H9 (cell line): Measurements from ENCODE around the gene CCIN. TPM values are rescaled to one million over a fixed set of nuclear protein-coding genes. Genes with fewer than 3 reads are reported as not detected.

Source experiments
- DNase-seq: peaks from one replicate; pipeline ENCODE4 v3.0.0-alpha.2; 2017
- H2AFZ ChIP-seq: one replicate; pipeline ENCODE4 v1.6.1; 2013; ENCODE audit warnings: mild to moderate bottlenecking, low read length, control low read depth, moderate library complexity
- H2AK5ac ChIP-seq: 2 replicates; pipeline ENCODE4 v1.6.1; 2013; ENCODE audit warnings: low read length, control low read depth, mixed read lengths; ENCODE audit not compliant: insufficient read length
- H2BK120ac ChIP-seq: one replicate; pipeline ENCODE4 v1.6.1; 2013; ENCODE audit warnings: low read depth, mild to moderate bottlenecking, low read length, control low read depth, inconsistent platforms; ENCODE audit not compliant: poor library complexity, severe bottlenecking
- H2BK12ac ChIP-seq: 2 replicates; pipeline ENCODE4 v1.6.1; 2013; ENCODE audit warnings: low read length, control low read depth, mixed read lengths, low read depth; ENCODE audit not compliant: insufficient read length
- H2BK15ac ChIP-seq: 2 replicates; pipeline ENCODE4 v1.6.1; 2013; ENCODE audit warnings: low read depth, low read length, control low read depth
- H2BK20ac ChIP-seq: one replicate; pipeline ENCODE4 v1.6.1; 2013; ENCODE audit warnings: low read depth, mild to moderate bottlenecking, low read length, control low read depth, inconsistent platforms; ENCODE audit not compliant: poor library complexity, severe bottlenecking
- H2BK5ac ChIP-seq: 2 replicates; pipeline ENCODE4 v1.6.1; 2013; ENCODE audit warnings: low read length, control low read depth, mixed read lengths; ENCODE audit not compliant: insufficient read length
- H3K14ac ChIP-seq: 2 replicates; pipeline ENCODE4 v1.6.1; 2013; ENCODE audit warnings: low read length, control low read depth; ENCODE audit not compliant: insufficient read depth
- H3K18ac ChIP-seq: 2 replicates; pipeline ENCODE4 v1.6.1; 2013; ENCODE audit warnings: low read depth, mild to moderate bottlenecking, mixed read lengths, low read length, control low read depth; ENCODE audit not compliant: insufficient read length
- H3K23ac ChIP-seq: 2 replicates; pipeline ENCODE4 v1.6.1; 2013; ENCODE audit warnings: low read length, control low read depth, mixed read lengths, low read depth; ENCODE audit not compliant: insufficient read length
- H3K23me2 ChIP-seq: 2 replicates; pipeline ENCODE4 v1.6.1; 2013; ENCODE audit warnings: low read depth, mild to moderate bottlenecking, mixed read lengths, low read length, control low read depth; ENCODE audit not compliant: insufficient read length, poor library complexity, severe bottlenecking
- H3K27ac ChIP-seq: 2 replicates; pipeline ENCODE4 v1.5.1; 2013; ENCODE audit warnings: low read length, control low read depth, mixed read lengths, low read depth; ENCODE audit not compliant: insufficient read length
- H3K27me3 ChIP-seq: 2 replicates; pipeline ENCODE4 v1.6.1; 2013; ENCODE audit warnings: low read length, control low read depth, inconsistent platforms; ENCODE audit not compliant: insufficient read depth
- H3K4ac ChIP-seq: 2 replicates; pipeline ENCODE4 v1.6.1; 2013; ENCODE audit warnings: low read depth, mild to moderate bottlenecking, control low read depth, inconsistent platforms, low read length, moderate library complexity
- H3K4me1 ChIP-seq: 2 replicates; pipeline ENCODE4 v1.6.1; 2013; ENCODE audit warnings: low read length, control low read depth, inconsistent platforms; ENCODE audit not compliant: insufficient read depth
- H3K4me2 ChIP-seq: 2 replicates; pipeline ENCODE4 v1.6.1; 2013; ENCODE audit warnings: low read length, control low read depth, mixed read lengths; ENCODE audit not compliant: insufficient read length, insufficient read depth
- H3K56ac ChIP-seq: 2 replicates; pipeline ENCODE4 v1.6.1; 2013; ENCODE audit warnings: low read depth, mild to moderate bottlenecking, mixed read lengths, low read length, control low read depth; ENCODE audit not compliant: insufficient read length
- H3K79me1 ChIP-seq: 2 replicates; pipeline ENCODE4 v1.6.1; 2013; ENCODE audit warnings: low read depth, mild to moderate bottlenecking, moderate library complexity, low read length, control low read depth, inconsistent platforms; ENCODE audit not compliant: insufficient read depth, poor library complexity, severe bottlenecking
- H3K79me2 ChIP-seq: 2 replicates; pipeline ENCODE4 v1.6.1; 2013; ENCODE audit warnings: low read length, control low read depth, inconsistent platforms; ENCODE audit not compliant: insufficient read depth
- H3K9ac ChIP-seq: 2 replicates; pipeline ENCODE4 v1.6.1; 2013; ENCODE audit warnings: low read length, control low read depth, mixed read lengths; ENCODE audit not compliant: insufficient read length; ENCODE audit errors: extremely low read depth
- H3K9me3 ChIP-seq: one replicate; pipeline ENCODE4 v1.6.1; 2013; ENCODE audit warnings: low read depth, low read length, inconsistent platforms; ENCODE audit not compliant: control insufficient read depth
- H3T11ph ChIP-seq: one replicate; pipeline ENCODE4 v1.6.1; 2013; ENCODE audit warnings: mild to moderate bottlenecking, low read length, control low read depth, inconsistent platforms
- H4K20me1 ChIP-seq: one replicate; pipeline ENCODE4 v1.6.1; 2013; ENCODE audit not compliant: control insufficient read depth, insufficient read length, insufficient read depth
- H4K5ac ChIP-seq: 2 replicates; pipeline ENCODE4 v1.6.1; 2013; ENCODE audit warnings: low read depth, mild to moderate bottlenecking, mixed read lengths, low read length, control low read depth; ENCODE audit not compliant: insufficient read length
- H4K8ac ChIP-seq: replicated peaks from 2 replicates; pipeline ENCODE4 v1.6.1; 2013; ENCODE audit warnings: low read length, control low read depth, mixed read lengths, low read depth; ENCODE audit not compliant: insufficient read length
- H4K91ac ChIP-seq: 2 replicates; pipeline ENCODE4 v1.6.1; 2013; ENCODE audit warnings: low read depth, mild to moderate bottlenecking, moderate library complexity, mixed read lengths, low read length, control low read depth; ENCODE audit not compliant: insufficient read length
- H3K27ac Mint-ChIP-seq, 3 experiments: 2 replicates in 2 of 3; 3 replicates in 1 of 3; pipeline ENCODE4 v1.8.0; 2020 to 2021; ENCODE audit warnings: mixed read lengths in 3 of 3, mild to moderate bottlenecking in 1 of 3, moderate library complexity in 1 of 3
- H3K27me3 Mint-ChIP-seq: 2 replicates; pipeline ENCODE4 v1.8.0; 2021; ENCODE audit warnings: low read depth, mild to moderate bottlenecking, moderate library complexity, mixed read lengths
- H3K36me3 Mint-ChIP-seq, 3 experiments: 2 replicates in 2 of 3; 3 replicates in 1 of 3; pipeline ENCODE4 v1.8.0; 2020 to 2021; ENCODE audit warnings: low read depth in 3 of 3, mixed read lengths in 3 of 3; ENCODE audit not compliant: insufficient read depth in 1 of 3
- H3K4me1 Mint-ChIP-seq, 2 experiments: 2 replicates each; pipeline ENCODE4 v1.8.0; 2020; ENCODE audit warnings: mixed read lengths in 2 of 2
- H3K4me3 Mint-ChIP-seq, 2 experiments: 2 replicates in 1 of 2; 3 replicates in 1 of 2; pipeline ENCODE4 v1.8.0; 2020 to 2021; ENCODE audit warnings: mild to moderate bottlenecking in 2 of 2, mixed read lengths in 2 of 2, moderate library complexity in 1 of 2
- H3K9me3 Mint-ChIP-seq, 2 experiments: 2 replicates in 1 of 2; 3 replicates in 1 of 2; pipeline ENCODE4 v1.8.0; 2020; ENCODE audit warnings: mild to moderate bottlenecking in 2 of 2, mixed read lengths in 2 of 2, moderate library complexity in 1 of 2
- CTCF ChIP-seq: fragments of 200-600 bp; sonication (generic); conservative IDR thresholded peaks from 3 replicates; pipeline ENCODE4 v1.8.0; 2021; ENCODE audit warnings: antibody characterized with exemption, mild to moderate bottlenecking
- WGBS: extraction: QIAGEN DNeasy Blood & Tissue Kit; methylation state at CpG from one replicate; pipeline ENCODE4 v1.1.7; 2013; ENCODE audit warnings: missing lambda C conversion rate, low lambda C conversion rate, mixed read lengths; ENCODE audit not compliant: insufficient read length; ENCODE audit errors: extremely low coverage; 5-methylcytosine and 5-hydroxymethylcytosine counted together
- total RNA-seq: library from RNA; stranded (reverse); gene quantifications from 2 replicates; pipeline ENCODE4 v1.2.1, GENCODE V29; 2021

CCIN gene
- total RNA-seq, 1 experiment from 2014 or later: not detected

- Histone ChIP-seq H2BK15ac (no peak overlapping the region), H2AFZ (no peak overlapping the region), H4K5ac (no peak overlapping the region), H3K4ac (no peak overlapping the region; the same call in 1 of the 2 replicates), H2BK120ac (no peak overlapping the region), H3K9me3 (no peaks in the 10 kb centered on the region), H3K27ac (no peak overlapping the region), H4K20me1 (no peaks in the 10 kb centered on the region), H3K14ac (no peak overlapping the region), H3K79me1 (no peaks in the 10 kb centered on the region), H3K4me1 (peaks cover 3% of the 10 kb centered on the region; the same call in 1 of the 2 replicates), H3K23me2 (no peaks in the 10 kb centered on the region), H3K56ac (no peak overlapping the region), H2BK5ac (no peak overlapping the region), H3K9ac (no peak overlapping the region), H3K79me2 (no peaks in the 10 kb centered on the region), H4K91ac (no peak overlapping the region), H3K4me2 (no peak overlapping the region), H3T11ph (no peak overlapping the region), H2BK20ac (no peak overlapping the region), H3K23ac (no peak overlapping the region), H3K27me3 (no peaks in the 10 kb centered on the region), H4K8ac (no peak overlapping the region), H2AK5ac (no peak overlapping the region), H3K18ac (no peak overlapping the region), H2BK12ac (no peak overlapping the region)
- peaks cover 5 to 12% (median 6%) of the 10 kb centered on the region in 3 experiments; a peak in 5 of 7 replicates for H3K36me3 Mint-ChIP-seq
- H3K9me3 Mint-ChIP-seq: peaks cover 9 to 16% of the 10 kb centered on the region in 2 experiments
- no peak for TF ChIP-seq CTCF
- H3K4me1 Mint-ChIP-seq: 0 out of 4 replicates have a peak, but pooled peaks cover 0 to 3% of the 10 kb centered on the region in 2 experiments
- no CpG with 5 or more reads among the region's 10 CpGs for WGBS
- H3K27ac Mint-ChIP-seq: peak overlapping the region in 1 of 3 experiments; percentile 34; a peak in 2 of 7 replicates
- no peak overlapping the region for H3K4me3 Mint-ChIP-seq
- peaks cover 3% of the 10 kb centered on the region for H3K27me3 Mint-ChIP-seq
- no peak for DNase-seq
Measured at GRCh38 chr9:36152741-36153438, 16.3 kb upstream of the CCIN start.
